Aorta (tissue), 5 donors: ENCODE measurements around the gene MRGPRD. TPM values are rescaled to one million over a fixed set of nuclear protein-coding genes. Genes with fewer than 3 reads are reported as not detected.
"Not testable (repeated sequence)": the region's sequence is repeated elsewhere in the genome, so short reads cannot be mapped to it uniquely, and the experiment has no call there.

Experiments used
- ATAC-seq: fragments of 200-7000 bp; cut with Tn5 transposase; one replicate; pipeline ENCODE4 v1.9.1; 2022; ENCODE audit warnings: moderate library complexity; ENCODE audit not compliant: low FRiP score
- DNase-seq, 2 donors: peaks; one replicate each; pipeline ENCODE4 v3.0.0-alpha.2; 2020
- H3K27ac ChIP-seq, 2 donors: one replicate each; pipeline ENCODE4 v1.5.1; 2013; ENCODE audit warnings: low read length in 2 of 2, mild to moderate bottlenecking in 2 of 2, moderate library complexity in 2 of 2, control low read depth in 1 of 2, inconsistent platforms in 1 of 2, low read depth in 1 of 2
- H3K27me3 ChIP-seq, 2 donors: one replicate each; pipeline ENCODE4 v1.6.1; 2013; ENCODE audit warnings: control low read depth in 1 of 2, low read length in 1 of 2, mild to moderate bottlenecking in 1 of 2, moderate library complexity in 1 of 2; ENCODE audit not compliant: insufficient read depth in 2 of 2, control insufficient read depth in 1 of 2
- H3K36me3 ChIP-seq, 2 donors: one replicate each; pipeline ENCODE4 v1.6.1; 2013; ENCODE audit warnings: control low read depth in 1 of 2, low read length in 1 of 2, mild to moderate bottlenecking in 1 of 2; ENCODE audit not compliant: insufficient read depth in 2 of 2, control insufficient read depth in 1 of 2
- H3K4me1 ChIP-seq, 2 donors: one replicate each; pipeline ENCODE4 v1.6.1; 2013; ENCODE audit warnings: low read length in 2 of 2, control low read depth in 1 of 2, mild to moderate bottlenecking in 1 of 2, moderate library complexity in 1 of 2; ENCODE audit not compliant: insufficient read depth in 2 of 2, control insufficient read depth in 1 of 2
- H3K4me3 ChIP-seq, 2 donors: one replicate each; pipeline ENCODE4 v1.5.1; 2013; ENCODE audit warnings: low read length in 2 of 2, control low read depth in 1 of 2, mild to moderate bottlenecking in 1 of 2
- H3K9me3 ChIP-seq: one replicate; pipeline ENCODE4 v1.6.1; 2013; ENCODE audit warnings: mild to moderate bottlenecking, low read length; ENCODE audit not compliant: control insufficient read depth
- WGBS, 2 donors: extraction: QIAGEN DNeasy Blood & Tissue Kit; methylation state at CpG; one replicate each; pipeline ENCODE4 v1.1.7; 2013; 5-methylcytosine and 5-hydroxymethylcytosine counted together
- intact Hi-C, 2 donors: fragments of 100-400 bp; cut with DNase I; formaldehyde crosslinking; loops; one replicate each; pipeline versions ENCODE4 v1.14.2 to v1.15.0; 2022
- polyA plus RNA-seq, 2 donors: library from polyadenylated mRNA; stranded (reverse); fragments of 200-250 nt; gene quantifications; one replicate each; pipeline ENCODE4 v1.2.3, GENCODE V29; 2013
- total RNA-seq, 2 donors: library from RNA; stranded (reverse); fragmentation: NEBNext Ultra II Directional; extraction: Animal tissue kit (Norgen Biotek cat#: 25700); gene quantifications; one replicate each; pipeline ENCODE4 v1.2.1, GENCODE V29; 2021
- donor health status: healthy with polysubstance abuse.
- donor health status: Bipolar disorder and iron deficiency.
- donor health status: DM: no; HTN: no; CAD: no.
- donor health status: DM: no; HTN: no; CAD: no.
- donor health status: DM: yes; HTN: yes; CAD: no.

Gene MRGPRD
- total and polyA plus RNA-seq, 4 donors, result 0.49 TPM; not detected in 3

DNA sequence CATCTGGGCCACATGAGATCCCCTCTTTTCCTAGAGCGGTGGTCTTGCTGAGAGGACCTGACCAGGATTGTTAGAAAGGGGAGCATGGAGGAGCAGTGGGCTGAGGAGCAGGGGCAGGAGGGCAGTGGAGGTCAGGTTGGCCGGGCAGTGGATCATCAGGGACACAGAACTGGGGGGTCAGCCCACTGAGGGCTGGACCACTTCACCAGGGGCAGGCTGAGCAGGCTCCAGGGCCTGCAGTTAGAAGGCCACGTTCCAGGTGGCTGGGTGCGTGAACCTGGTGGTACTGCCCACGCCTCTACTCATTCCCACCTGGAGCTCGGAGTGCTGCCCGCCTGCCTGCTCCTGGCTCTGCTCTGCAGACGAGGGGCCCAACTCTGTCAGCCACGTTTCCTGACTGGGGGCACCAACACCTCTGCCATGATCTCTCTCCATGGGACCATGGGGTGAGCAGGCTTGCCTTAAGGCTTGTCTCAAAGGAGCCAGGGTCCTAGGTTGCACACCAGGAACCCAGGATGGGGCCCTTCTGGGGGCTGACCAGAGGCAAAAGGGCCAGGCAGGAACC, 22.6 kb upstream of the MRGPRD start:
- H3K27ac ChIP-seq, result peak overlapping the region; percentile 61 to 68
- no peaks in the 10 kb centered on the region for H3K9me3 ChIP-seq
- 84 to 89% methylated on average over 9 of the region's 9 CpGs for WGBS, 2 donors
- ATAC-seq (no peak), DNase-seq (peak; percentile 41 to 68)
- H3K4me3 ChIP-seq, result no peak overlapping the region
- intact Hi-C loops, result no loop called here
- H3K27me3 ChIP-seq, result no peaks in the 10 kb centered on the region
- peaks cover 0 to 5% of the 10 kb centered on the region in 2 donors for H3K4me1 ChIP-seq
- H3K36me3 ChIP-seq, result peaks cover 7 to 19% of the 10 kb centered on the region in 2 donors

GRCh38 chr11:69002570-69003231, 21.9 kb upstream of the MRGPRD start:
- H3K4me1 ChIP-seq, result peaks cover 0 to 5% of the 10 kb centered on the region in 2 donors
- intact Hi-C loops, result no loop called here

GRCh38 chr11:69002110-69002569, 21.4 kb upstream of the MRGPRD start:
- ATAC-seq (peak; percentile 51), DNase-seq (peak; percentile 64 to 75)
- Histone ChIP-seq H3K4me3 (no peak overlapping the region), H3K36me3 (peaks cover 7 to 19% of the 10 kb centered on the region in 2 donors), H3K9me3 (no peaks in the 10 kb centered on the region), H3K4me1 (peaks cover 0 to 5% of the 10 kb centered on the region in 2 donors), H3K27ac (peak overlapping the region; percentile 61 to 88), H3K27me3 (no peaks in the 10 kb centered on the region)
- WGBS, 2 donors, result 57 to 59% methylated on average over 6 of the region's 6 CpGs
- intact Hi-C loops, result no loop called here

More at GRCh38 chr11:69002570-69003231, 21.9 kb upstream of the MRGPRD start:
- no peaks in the 10 kb centered on the region for H3K27me3 ChIP-seq
- H3K27ac ChIP-seq, result peak overlapping the region; percentile 61 to 68
- peaks cover 7 to 19% of the 10 kb centered on the region in 2 donors for H3K36me3 ChIP-seq
- ATAC-seq (no peak), DNase-seq (peak; percentile 48 to 64)
- 66 to 72% methylated on average over 13 of the region's 13 CpGs for WGBS, 2 donors
- no peak overlapping the region for H3K4me3 ChIP-seq
- no peaks in the 10 kb centered on the region for H3K9me3 ChIP-seq

GRCh38 chr11:69001243-69002081, 20.7 kb upstream of the MRGPRD start:
- WGBS, 2 donors, result 57 to 60% methylated on average over 23 of the region's 23 CpGs
- intact Hi-C loops, result loop anchor here in 1 of 2 donors (2.0 kb wide), 1 partner anchor 55 kb away; no protein-coding TSS in a partner anchor
- H3K27ac ChIP-seq, result peak overlapping the region; percentile 51 to 88
- H3K27me3 ChIP-seq, result no peaks in the 10 kb centered on the region
- no peaks in the 10 kb centered on the region for H3K9me3 ChIP-seq
- peaks cover 7 to 17% of the 10 kb centered on the region in 2 donors for H3K36me3 ChIP-seq
- peaks cover 0 to 5% of the 10 kb centered on the region in 2 donors for H3K4me1 ChIP-seq
- no peak overlapping the region for H3K4me3 ChIP-seq
- ATAC-seq, result no peak
- peak; percentile 48 to 72 for DNase-seq

DNA sequence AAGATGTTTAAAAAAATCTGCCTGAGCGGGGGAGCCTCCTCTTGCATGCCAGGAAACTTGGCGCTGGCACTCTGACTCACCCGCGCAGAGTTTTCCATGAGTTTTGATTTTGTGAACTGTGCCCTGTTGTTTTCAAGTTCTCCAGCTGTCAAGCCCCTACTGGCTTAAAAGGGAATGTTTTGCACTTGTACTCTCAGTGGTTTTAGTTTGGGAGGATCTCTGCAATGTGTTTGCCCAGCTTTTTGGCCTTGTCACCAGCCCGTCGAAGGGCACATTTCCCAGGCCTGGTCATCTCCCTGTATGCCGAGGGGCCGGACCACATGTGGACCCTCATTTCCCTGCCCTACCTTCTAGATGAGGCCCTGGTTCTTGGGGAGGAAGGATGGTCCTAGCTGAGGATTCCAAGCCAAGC, 20.1 kb upstream of the MRGPRD start:
- peak; percentile 77 for ATAC-seq
- H3K4me1 ChIP-seq, result peaks cover 0 to 5% of the 10 kb centered on the region in 2 donors
- no peaks in the 10 kb centered on the region for H3K27me3 ChIP-seq
- no peak overlapping the region for H3K4me3 ChIP-seq
- no peaks in the 10 kb centered on the region for H3K9me3 ChIP-seq
- intact Hi-C loops, result loop anchor here in 1 of 2 donors (2.0 kb wide), 1 partner anchor 54 kb away; no protein-coding TSS in a partner anchor
- DNase-seq, result peak; percentile 81 to 91
- H3K36me3 ChIP-seq, result peaks cover 5 to 16% of the 10 kb centered on the region in 2 donors
- peak overlapping the region; percentile 51 to 88 for H3K27ac ChIP-seq
- 4 to 5% methylated on average over 8 of the region's 8 CpGs for WGBS, 2 donors

DNA sequence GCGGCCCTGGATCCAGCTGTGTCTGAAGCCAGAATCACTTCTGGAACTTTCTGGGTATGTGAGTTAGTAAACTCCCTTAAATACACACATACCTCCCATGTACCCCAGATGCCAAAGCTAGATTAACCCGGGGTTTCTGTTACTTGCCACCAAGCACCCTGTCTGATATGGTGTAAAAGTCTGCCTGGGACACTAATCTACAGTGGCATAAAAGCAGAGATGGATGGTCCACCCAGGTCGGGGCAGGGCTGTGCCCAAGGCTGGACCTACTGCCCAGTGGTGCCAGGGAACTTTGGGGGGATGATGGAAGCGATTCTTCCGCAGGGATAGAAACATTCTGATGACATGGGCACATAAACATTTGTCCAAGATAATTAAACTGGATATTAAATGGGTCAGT, 19.6 kb upstream of the MRGPRD start:
- 20 to 24% methylated on average over 5 of the region's 5 CpGs for WGBS, 2 donors
- peak overlapping the region; percentile 20 to 94 for H3K27ac ChIP-seq
- no peaks in the 10 kb centered on the region for H3K9me3 ChIP-seq
- H3K36me3 ChIP-seq, result peaks cover 2 to 12% of the 10 kb centered on the region in 2 donors
- H3K4me3 ChIP-seq, result no peak overlapping the region
- peaks cover 0 to 5% of the 10 kb centered on the region in 2 donors for H3K4me1 ChIP-seq
- intact Hi-C loops, result loop anchor here in 1 of 2 donors (2.0 kb wide), 1 partner anchor 54 kb away; no protein-coding TSS in a partner anchor
- H3K27me3 ChIP-seq, result no peaks in the 10 kb centered on the region
- DNase-seq, result peak in 1 of 2 donors; percentile 45
- peak; percentile 19 for ATAC-seq

DNA sequence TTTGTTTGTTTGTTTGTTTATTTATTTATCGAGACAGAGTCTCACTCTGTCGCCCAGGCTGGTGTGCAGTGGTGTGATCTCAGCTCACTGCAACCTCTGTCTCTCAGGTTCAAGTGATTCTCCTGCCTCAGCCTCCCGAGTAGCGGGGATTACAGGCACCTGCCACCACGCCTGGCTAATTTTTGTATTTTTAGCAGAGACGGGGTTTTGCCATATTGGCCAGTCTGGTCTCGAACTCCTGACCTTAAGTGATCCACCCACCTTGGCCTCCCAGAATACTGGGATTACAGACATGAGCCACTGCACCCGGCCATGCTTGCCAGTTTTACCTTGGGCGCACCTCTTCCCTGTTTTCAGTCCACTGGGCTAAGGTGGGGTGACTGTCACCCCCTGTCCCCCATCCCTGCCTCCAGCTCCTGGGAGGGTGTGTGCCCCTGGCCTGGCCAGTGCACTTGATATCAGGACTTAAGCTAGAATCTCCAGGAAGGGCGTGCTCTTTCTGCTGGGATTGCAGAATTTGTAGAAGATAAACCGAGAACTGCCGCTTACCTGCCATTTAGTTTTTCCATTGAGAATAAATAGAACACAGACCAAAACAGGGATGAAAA, 19.1 kb upstream of the MRGPRD start:
- intact Hi-C loops, result loop anchor here (2.0 to 5.0 kb wide), 2 partner anchors 53 kb away; no protein-coding TSS in a partner anchor
- WGBS, 2 donors, result 87 to 88% methylated on average over 12 of the region's 12 CpGs
- not testable (repeated sequence) for ATAC-seq, H3K9me3 ChIP-seq, H3K4me1 ChIP-seq, H3K27me3 ChIP-seq, H3K4me3 ChIP-seq, H3K36me3 ChIP-seq
- peak overlapping the region; percentile 54 to 94 for H3K27ac ChIP-seq
- peak; percentile 37 to 59 for DNase-seq
